Bone marrow (tissue), 2 donors: ENCODE data around the gene PPP2R3C.
"Not testable (repeated sequence)": the region's sequence is repeated elsewhere in the genome, so short reads cannot be mapped to it uniquely, and the experiment has no call there.

Source experiments
- DNase-seq, 2 donors: peaks; one replicate each; lab custom pipeline; 2025; lab: John Stamatoyannopoulos, UW

PPP2R3C gene

DNA sequence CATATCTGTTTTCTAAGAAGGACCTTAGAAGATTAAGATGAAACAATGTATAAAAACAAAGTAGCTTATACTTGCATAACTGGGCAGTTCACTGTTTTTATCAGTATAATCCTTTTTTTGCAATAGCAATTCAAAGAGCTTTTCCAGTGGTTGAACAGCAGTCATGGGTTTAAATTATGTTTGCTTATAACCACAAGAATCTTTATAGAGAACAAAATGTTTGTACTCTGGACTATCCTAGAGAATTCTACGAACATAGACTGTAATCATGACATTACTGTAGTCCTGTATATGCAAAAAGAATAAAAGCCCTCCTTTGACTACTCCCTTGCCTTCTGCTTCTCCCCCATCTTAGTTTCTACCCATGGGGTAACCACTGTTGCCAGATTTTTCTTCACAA is 70.0 kb downstream of the PPP2R3C start:
- no peak for DNase-seq

GRCh38 chr14:35050652-35051051 is 71.1 kb downstream of the PPP2R3C start:
- DNase-seq = no peak

DNA sequence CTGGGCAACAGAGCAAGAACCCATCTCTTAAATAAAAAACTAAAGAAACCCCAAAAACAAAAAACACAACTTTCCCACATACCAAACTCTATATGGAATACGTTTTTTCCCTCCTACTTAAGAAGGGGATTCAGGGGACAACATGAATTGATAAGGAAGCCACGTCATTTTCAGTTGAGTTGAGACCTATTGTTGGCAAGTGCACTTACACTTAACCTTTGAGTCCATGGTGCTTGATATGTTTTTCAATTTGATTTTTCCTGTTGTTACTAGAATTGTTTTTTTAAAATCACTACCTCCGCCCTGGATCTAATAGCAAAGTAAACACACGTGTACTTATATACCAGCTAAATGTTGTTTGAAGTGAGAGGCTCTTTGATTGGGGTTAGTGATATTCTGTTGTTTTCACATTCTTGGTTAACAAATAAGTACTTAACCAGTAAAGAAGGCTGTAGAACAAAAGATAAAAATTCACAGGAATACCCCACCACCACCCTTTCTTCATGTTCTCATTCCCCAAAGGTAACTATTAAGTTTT is 73.7 kb downstream of the PPP2R3C start:
- DNase-seq = no peak

DNA sequence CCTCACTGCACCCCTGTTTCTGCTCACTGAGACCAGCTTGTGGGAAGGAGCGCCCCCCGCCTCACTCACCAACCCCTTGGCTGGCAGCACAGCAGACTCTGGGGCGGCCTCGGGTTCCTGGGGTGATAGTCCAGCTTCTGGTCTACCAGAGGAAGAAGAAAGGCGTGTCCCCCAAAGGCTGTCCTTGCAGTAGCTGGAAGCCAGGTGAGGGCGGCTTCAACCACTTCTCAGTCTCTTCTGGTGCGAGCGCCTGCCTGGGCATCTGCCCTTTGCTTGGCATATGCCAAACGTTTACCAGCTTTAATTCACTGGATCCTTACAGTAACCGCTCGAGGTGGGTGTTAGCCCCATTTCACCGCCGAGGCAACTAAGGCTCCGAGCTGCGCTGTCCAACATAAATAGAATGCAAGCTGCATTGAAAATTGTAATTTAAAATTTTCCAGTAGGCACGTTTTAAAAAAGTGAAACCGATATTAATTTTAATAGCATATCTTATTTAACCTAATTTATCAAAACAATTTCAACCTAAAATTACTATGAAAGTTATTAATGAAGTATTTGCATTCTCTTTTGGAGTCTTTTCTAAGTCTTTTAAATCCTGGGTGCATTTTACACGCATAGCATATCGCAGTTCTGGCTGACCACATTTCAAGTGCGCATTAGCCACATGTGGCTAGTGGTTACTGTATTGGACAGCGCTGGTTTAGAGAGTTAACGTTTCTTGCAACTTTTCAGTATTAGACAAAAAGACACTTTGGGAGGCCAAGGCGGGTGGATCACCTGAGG is 74.8 kb downstream of the PPP2R3C start:
- peak in 1 of 2 donors; percentile 25 for DNase-seq

DNA sequence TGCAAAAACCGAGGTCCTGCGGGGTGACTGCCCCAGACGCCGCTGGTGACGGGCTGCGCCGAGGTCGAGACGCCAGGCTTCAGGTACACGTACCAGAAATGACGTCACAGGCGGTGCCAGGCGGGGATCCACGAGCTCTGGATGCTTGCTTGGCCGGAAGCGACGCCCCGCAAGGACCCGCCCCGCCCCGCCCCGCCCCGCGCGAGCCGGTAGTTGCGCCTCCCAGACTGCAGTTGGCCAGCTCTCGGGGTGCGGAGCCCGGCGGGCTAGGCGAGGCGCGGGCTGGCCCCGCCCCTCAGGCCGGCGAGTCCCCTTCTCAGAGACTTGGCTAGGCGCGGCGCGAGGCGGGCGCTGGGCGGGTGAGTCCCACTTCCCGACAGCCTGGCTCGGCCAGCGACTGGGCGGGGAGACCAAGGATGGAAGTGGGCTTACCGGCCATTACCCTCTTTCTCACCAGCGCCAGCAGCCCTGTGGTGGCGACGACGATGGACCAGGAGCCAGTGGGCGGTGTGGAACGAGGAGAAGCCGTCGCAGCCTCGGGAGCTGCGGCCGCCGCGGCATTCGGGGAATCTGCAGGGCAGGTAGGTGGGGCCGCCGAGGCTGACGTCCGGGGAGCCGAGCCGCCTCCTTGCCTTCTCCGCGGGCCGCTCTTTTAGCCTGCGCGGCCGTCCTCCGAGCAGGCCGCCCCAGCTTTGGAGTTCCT is 75.6 kb downstream of the PPP2R3C start, which contains the start of gene FAM177A1:
Gene FAM177A1 (plus strand): TSS at position 225 of the 703 bp plus-strand sequence. CDS start 192 bp downstream, at position 417.
- DNase-seq = peak; percentile 89 to 93

GRCh38 chr14:35045798-35046047 is 76.1 kb downstream of the PPP2R3C start:
- DNase-seq = no peak

- DNase-seq = no peak
These were observed 76.6 kb downstream of the PPP2R3C start for GRCh38 chr14:35044939-35045797.

- DNase-seq = no peak
These were observed 78.7 kb downstream of the PPP2R3C start for GRCh38 chr14:35043046-35043445.

DNA sequence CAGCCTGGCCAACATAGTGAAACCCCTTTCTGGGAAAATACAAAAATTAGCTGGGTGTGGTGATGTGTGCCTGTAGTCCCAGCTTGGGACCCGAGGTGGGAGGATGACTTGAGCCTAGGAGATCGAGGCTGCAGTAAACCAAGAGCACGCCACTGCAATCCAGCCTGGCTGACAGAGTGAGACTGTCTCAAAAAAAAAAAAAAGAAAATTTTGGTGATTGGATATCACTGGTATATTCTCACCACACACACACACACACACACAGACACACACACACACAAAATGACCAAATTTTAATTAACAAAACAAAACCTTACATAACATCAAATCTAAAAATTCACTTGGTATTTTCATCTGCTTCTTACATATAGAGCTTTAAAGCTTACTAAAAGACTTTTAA is 79.2 kb downstream of the PPP2R3C start:
- DNase-seq = no peak

- DNase-seq = not testable (repeated sequence)
These were observed 83.5 kb downstream of the PPP2R3C start for GRCh38 chr14:35038312-35038711.
